K562 (cell line): ENCODE measurements around the gene SIRPA. TPM values are rescaled to one million over a fixed set of nuclear protein-coding genes. Genes with fewer than 3 reads are reported as not detected.

Experiments used
- ATAC-seq: fragments of 200-7000 bp; cut with Tn5 transposase; 3 replicates; pipeline ENCODE4 v1.9.1; 2020; ENCODE audit warnings: moderate library complexity
- BruUV-seq: library from RNA; stranded (reverse); fragments of 400-500 nt; replicated peaks from 2 replicates; lab custom pipeline; 2021; lab: Mats Ljungman, UMichigan
- CTCF ChIA-PET: fragments of 300-600 bp; formaldehyde crosslinking; extraction: SDS; loops from one replicate; lab custom pipeline; 2021; ENCODE audit warnings: low intra/inter-chr PET ratio; lab: Yijun Ruan, JAX
- POLR2A ChIA-PET: fragments of 300-600, 350-650 bp; sonication (Branson Sonifier 250); formaldehyde crosslinking; extraction: SDS; loops from one replicate; lab custom pipeline; 2021; ENCODE audit warnings: antibody characterized with exemption, inconsistent platforms; lab: Yijun Ruan, JAX
- DNase-seq, 4 experiments: peaks; one replicate each; pipeline versions ENCODE4 v3.0.0 to v3.0.0-alpha.2; 2011 to 2018; ENCODE audit warnings: low spot score in 3 of 4, mixed read lengths in 3 of 4; ENCODE audit errors: extremely low read depth in 1 of 4
- FAIRE-seq: peaks from 2 replicates; lab custom pipeline; 2011; peaks lifted over from hg19 to GRCh38; lab: Jason Lieb, UNC
- H2AFZ ChIP-seq: 2 replicates; pipeline ENCODE4 v1.6.0; 2011; ENCODE audit warnings: low read depth, low read length, control low read depth, inconsistent platforms
- H3K27ac ChIP-seq: fragments of 200-600 bp; 3 replicates; pipeline ENCODE4 v1.8.0; 2011; ENCODE audit warnings: low read depth, mild to moderate bottlenecking, control low read depth, inconsistent platforms, low read length, moderate library complexity, mixed read lengths; ENCODE audit errors: extremely low read depth
- H3K27me3 ChIP-seq, 2 experiments: fragments of 300-600 bp in 1 of 2; 2 replicates in 1 of 2; 3 replicates in 1 of 2; pipeline versions ENCODE4 v1.6.0 to v1.8.0; 2011; ENCODE audit warnings: inconsistent platforms in 2 of 2, low read length in 2 of 2, mild to moderate bottlenecking in 1 of 2, mixed read lengths in 1 of 2, moderate library complexity in 1 of 2; ENCODE audit not compliant: control insufficient read depth in 2 of 2, insufficient read depth in 2 of 2
- H3K36me3 ChIP-seq: fragments of 300-600 bp; 3 replicates; pipeline ENCODE4 v1.8.0; 2011; ENCODE audit warnings: mild to moderate bottlenecking, low read length, inconsistent platforms; ENCODE audit not compliant: control insufficient read depth, insufficient read depth
- H3K4me1 ChIP-seq, 2 experiments: fragments of 200-600 bp in 1 of 2; replicated peaks in 1 of 2; 2 replicates in 1 of 2; 3 replicates in 1 of 2; pipeline versions ENCODE4 v1.5.1 to v1.8.0; 2011; ENCODE audit warnings: inconsistent platforms in 2 of 2, low read length in 2 of 2, mild to moderate bottlenecking in 1 of 2, mixed read lengths in 1 of 2, moderate library complexity in 1 of 2; ENCODE audit not compliant: control insufficient read depth in 2 of 2, insufficient read depth in 2 of 2
- H3K4me2 ChIP-seq: 2 replicates; pipeline ENCODE4 v1.6.1; 2011; ENCODE audit warnings: low read length, control low read depth, inconsistent platforms, mixed read lengths; ENCODE audit not compliant: insufficient read depth
- H3K4me3 ChIP-seq: fragments of 200-600 bp; sonication (generic), shearing (Covaris generic); 2 replicates; pipeline ENCODE4 v1.5.1; 2016; ENCODE audit warnings: control low read depth, inconsistent platforms
- H3K79me2 ChIP-seq: fragments of 200-600 bp; 3 replicates; pipeline ENCODE4 v1.8.0; 2011; ENCODE audit warnings: low read length, inconsistent platforms; ENCODE audit not compliant: control insufficient read depth, insufficient read depth
- H3K9ac ChIP-seq, 2 experiments: 2 replicates each; pipeline versions ENCODE4 v1.6.0 to v1.6.1; 2011; ENCODE audit warnings: low read depth in 2 of 2, low read length in 2 of 2, control low read depth in 1 of 2, inconsistent platforms in 1 of 2, mild to moderate bottlenecking in 1 of 2, mixed read lengths in 1 of 2; ENCODE audit not compliant: insufficient read depth in 1 of 2
- H3K9me1 ChIP-seq: one replicate; pipeline ENCODE4 v1.6.0; 2011; ENCODE audit warnings: inconsistent platforms, mild to moderate bottlenecking, low read length, moderate library complexity; ENCODE audit not compliant: control insufficient read depth, insufficient read depth
- H3K9me3 ChIP-seq: replicated peaks from 2 replicates; pipeline ENCODE4 v1.5.1; 2011; ENCODE audit warnings: low read depth, low read length, inconsistent platforms; ENCODE audit not compliant: control insufficient read depth, insufficient read depth
- H4K20me1 ChIP-seq: replicated peaks from 2 replicates; pipeline ENCODE4 v1.6.1; 2011; ENCODE audit warnings: low read length, inconsistent platforms, mixed read lengths; ENCODE audit not compliant: control insufficient read depth, insufficient read depth
- ESRRA ChIP-seq: fragments of 450-650 bp; IDR thresholded peaks from 2 replicates; pipeline ENCODE4 v1.6.1; 2014; ENCODE audit warnings: low read depth, mild to moderate bottlenecking, moderate library complexity, borderline replicate concordance
- HMBOX1 ChIP-seq: sonication (generic); IDR thresholded peaks from 2 replicates; pipeline ENCODE4 v1.6.1; 2016
- SIRT6 ChIP-seq: IDR thresholded peaks from one replicate; pipeline ENCODE4 v1.6.1; 2012; ENCODE audit warnings: low read depth, mild to moderate bottlenecking, control low read depth, inconsistent platforms, low read length, moderate library complexity
- TFE3 ChIP-seq: fragments of 450-650 bp; formaldehyde crosslinking; IDR thresholded peaks from 2 replicates; pipeline ENCODE4 v1.4.0; 2020; ENCODE audit warnings: mild to moderate bottlenecking, mixed read lengths
- ZNF224 ChIP-seq: sonication (generic); formaldehyde crosslinking; IDR thresholded peaks from 2 replicates; pipeline ENCODE4 v1.8.0; 2022; ENCODE audit warnings: mild to moderate bottlenecking, missing genetic modification reagents
- ZNF24 ChIP-seq: fragments of 450-650 bp; IDR thresholded peaks from 2 replicates; pipeline ENCODE4 v1.6.1; 2016
- ZNF324 ChIP-seq: fragments of 250-450 bp; sonication (Bioruptor Pico); IDR thresholded peaks from 2 replicates; pipeline ENCODE4 v1.4.0; 2020; ENCODE audit warnings: mild to moderate bottlenecking
- WGBS: fragments of 100-300 bp; shearing (Covaris generic); methylation state at CpG from one replicate; pipeline ENCODE4 v1.1.6; 2016; ENCODE audit warnings: low coverage, mixed read lengths; ENCODE audit not compliant: insufficient coverage; ENCODE audit errors: missing lambda C conversion rate; 5-methylcytosine and 5-hydroxymethylcytosine counted together
- in situ Hi-C: fragments of 300-500 bp; cut with MboI; formaldehyde crosslinking; loops from 4 replicates; pipeline ENCODE4 v1.15.0; 2018; ENCODE audit warnings: inconsistent platforms, mixed read lengths
- intact Hi-C: fragments of 100-400 bp; cut with micrococcal nuclease; formaldehyde crosslinking; loops from 2 replicates; pipeline ENCODE4 v1.14.2; 2022
- polyA plus RNA-seq, 8 experiments: library from polyadenylated mRNA; depleted of rRNA in 4 of 8; stranded (reverse) in 5 of 8; unstranded in 3 of 8; fragments of >200 nt; fragmentation: Nextera tagmentation in 2 of 8; fragmentation: Illumina TruSeq in 1 of 8; extraction: Ambion mirVana in 2 of 8; extraction: Trizol in 1 of 8; gene quantifications; 2 replicates each; pipeline versions ENCODE4 v1.2.1 to v1.2.3, GENCODE V29; 2011 to 2014; ENCODE audit warnings: inconsistent platforms in 1 of 8, missing spikeins in 1 of 8
- total RNA-seq, 7 experiments: library from RNA; depleted of rRNA in 6 of 7; stranded (reverse); fragments of >200 nt in 6 of 7; fragmentation: Illumina TruSeq in 2 of 7; extraction: Trizol in 2 of 7; gene quantifications; 2 replicates each; pipeline versions ENCODE4 v1.2.1 to v1.2.3, GENCODE V29; 2011 to 2021; ENCODE audit warnings: low replicate concordance in 1 of 7

Gene SIRPA
- total and polyA plus RNA-seq, 9 of the 15 experiments (the other 6 are each of a cell fraction or from before 2014, with no cell fraction given), result 0.01 to 0.40 (median 0.11) TPM; not detected in 2

GRCh38 chr20:1861347-1861976 lies 33.7 kb upstream of the SIRPA start:
- ATAC-seq, result no peak
- Histone ChIP-seq H3K36me3 (no peaks in the 10 kb centered on the region), H3K79me2 (no peaks in the 10 kb centered on the region), H3K4me1 (no peaks in the 10 kb centered on the region; a peak in 2 of 5 replicates), H2AFZ (no peak overlapping the region), H3K9ac (no peak overlapping the region), H3K4me2 (no peak overlapping the region), H3K9me1 (no peaks in the 10 kb centered on the region), H3K9me3 (no peaks in the 10 kb centered on the region), H4K20me1 (no peaks in the 10 kb centered on the region), H3K27ac (no peak overlapping the region), H3K27me3 (no peaks in the 10 kb centered on the region), H3K4me3 (no peak overlapping the region)
- ChIA-PET POLR2A (interaction anchor here (0.6 kb wide), 1 partner anchor 425 kb away, joined by 3 read pairs; no protein-coding TSS in a partner anchor), CTCF (no interaction called here)
- no peak for FAIRE-seq
- under 1% methylated on average over 12 of the region's 13 CpGs for WGBS
- in situ Hi-C loops (no loop called here), intact Hi-C loops (no loop called here)
- no peak for DNase-seq
- BruUV-seq, result no TSS peak
- no peak for TF ChIP-seq ZNF24

GRCh38 chr20:1861996-1862662 lies 33.1 kb upstream of the SIRPA start:
- BruUV-seq, result no TSS peak
- in situ Hi-C loops, result no loop called here
- ChIA-PET POLR2A (interaction anchor here (0.6 kb wide), 1 partner anchor 425 kb away, joined by 3 read pairs; no protein-coding TSS in a partner anchor), CTCF (no interaction called here)
- 0% methylated on average over 7 of the region's 8 CpGs for WGBS
- intact Hi-C loops, result no loop called here
- DNase-seq (no peak), ATAC-seq (no peak), FAIRE-seq (no peak)
- no peak overlapping the region for H3K9ac ChIP-seq
- H3K36me3 ChIP-seq, result no peaks in the 10 kb centered on the region
- H3K27me3 ChIP-seq, result no peaks in the 10 kb centered on the region
- no peaks in the 10 kb centered on the region; a peak in 2 of 5 replicates for H3K4me1 ChIP-seq
- no peak overlapping the region for H2AFZ ChIP-seq
- no peak overlapping the region for H3K4me2 ChIP-seq
- H4K20me1 ChIP-seq, result no peaks in the 10 kb centered on the region
- H3K79me2 ChIP-seq, result no peaks in the 10 kb centered on the region
- H3K9me1 ChIP-seq, result no peaks in the 10 kb centered on the region
- no peaks in the 10 kb centered on the region for H3K9me3 ChIP-seq
- no peak overlapping the region for H3K4me3 ChIP-seq
- no peak overlapping the region for H3K27ac ChIP-seq
- no peak for TF ChIP-seq ESRRA
- no peak for TF ChIP-seq TFE3 (CRISPR knock-in tag)
- TF ChIP-seq ZNF224, result no peak
- TF ChIP-seq SIRT6, result no peak
- no peak for TF ChIP-seq ZNF324 (CRISPR knock-in tag)
- TF ChIP-seq HMBOX1, result no peak
